ENCODE results near the gene TNFAIP8L2. TPM values are rescaled to one million over a fixed set of nuclear protein-coding genes. Genes with fewer than 3 reads are reported as not detected.
A peak's percentile ranks its signal among the peaks of the same experiment; 100 is the strongest.

TNFAIP8L2 gene
- total and polyA plus RNA-seq, 4 donors = 3.4 to 31.8 (median 19.0) TPM

- 95 to 100% methylated on average over 7 of the region's 7 CpGs for WGBS, 2 donors
- DNase-seq = no peak
- no peaks in the 10 kb centered on the region for H3K9me3 ChIP-seq (ENCODE audit: control insufficient read depth in 4 of 4, insufficient read depth in 3 of 4, low read length in 3 of 4)
- H3K4me3 ChIP-seq = no peak overlapping the region
- no peaks in the 10 kb centered on the region for H3K27me3 ChIP-seq (ENCODE audit: control insufficient read depth in 3 of 3, insufficient read depth in 3 of 3, low read length in 2 of 3)
- no peak for TF ChIP-seq CTCF (IDR thresholded peaks at IDR 0.05; ENCODE audit: control extremely low read depth, extremely low read depth)
- no peak overlapping the region for H3K27ac ChIP-seq (ENCODE audit: low read depth in 1 of 2, low read length in 1 of 2)
- no peak overlapping the region for H3K9ac ChIP-seq (ENCODE audit: insufficient read depth in 1 of 2, low read length in 2 of 2)
- peaks cover 0 to 43% (median 11%) of the 10 kb centered on the region in 4 donors for H3K36me3 ChIP-seq (ENCODE audit: control insufficient read depth in 4 of 4, insufficient read depth in 4 of 4, low read length in 4 of 4)
- ATAC-seq (ENCODE audit: insufficient read depth, low FRiP score) = no peak
- H3K4me1 ChIP-seq (ENCODE audit: control insufficient read depth in 5 of 5, insufficient read depth in 5 of 5, low read length in 5 of 5) = no peaks in the 10 kb centered on the region
These were observed 18.7 kb upstream of the TNFAIP8L2 start for GRCh38 chr1:151137789-151138188.

DNA sequence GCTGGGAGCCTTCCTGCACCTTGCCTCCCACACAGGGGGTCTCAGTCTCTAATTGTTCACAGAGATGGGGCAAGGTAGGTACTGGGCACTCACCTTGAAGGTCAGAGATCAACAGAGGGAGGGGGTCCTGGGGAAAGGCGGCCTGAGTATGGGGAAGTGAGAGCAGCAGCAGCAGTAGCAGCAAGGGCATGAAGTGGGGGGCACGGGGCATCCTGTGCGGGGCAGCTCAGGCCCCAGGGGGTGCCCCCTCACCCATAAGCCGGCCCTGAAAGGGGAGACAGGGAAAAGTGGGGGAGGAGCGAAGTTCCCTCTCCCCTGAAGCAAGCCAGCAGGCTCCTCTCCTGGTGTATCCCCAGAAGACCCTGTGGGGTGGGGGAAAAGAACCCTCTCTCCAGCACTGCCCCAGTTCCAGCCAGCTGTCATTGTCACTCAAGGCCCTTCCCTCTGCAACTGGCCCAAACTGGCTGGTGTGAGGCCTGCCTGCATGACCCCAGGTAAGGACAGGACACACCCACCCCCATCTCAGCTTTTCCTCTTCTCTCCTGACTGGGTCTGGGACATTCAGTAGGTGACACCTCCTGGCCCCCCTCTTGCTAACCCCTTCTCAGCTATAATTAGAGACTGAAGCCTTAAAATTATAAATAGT, 13.9 kb upstream of the TNFAIP8L2 start:
- no peak for TF ChIP-seq CTCF (IDR thresholded peaks at IDR 0.05; ENCODE audit: control extremely low read depth, extremely low read depth)
- no peak for ATAC-seq (ENCODE audit: insufficient read depth, low FRiP score)
- Histone ChIP-seq H3K9me3 (ENCODE audit: control insufficient read depth in 4 of 4, insufficient read depth in 3 of 4, low read length in 3 of 4) (no peaks in the 10 kb centered on the region), H3K36me3 (ENCODE audit: control insufficient read depth in 4 of 4, insufficient read depth in 4 of 4, low read length in 4 of 4) (peaks cover 0 to 13% (median 5%) of the 10 kb centered on the region in 4 donors), H3K9ac (ENCODE audit: insufficient read depth in 1 of 2, low read length in 2 of 2) (no peak overlapping the region), H3K27me3 (ENCODE audit: control insufficient read depth in 3 of 3, insufficient read depth in 3 of 3, low read length in 2 of 3) (no peaks in the 10 kb centered on the region), H3K4me1 (ENCODE audit: control insufficient read depth in 5 of 5, insufficient read depth in 5 of 5, low read length in 5 of 5) (peaks cover 7 to 32% (median 12%) of the 10 kb centered on the region in 5 donors), H3K4me3 (no peak overlapping the region), H3K27ac (ENCODE audit: low read depth in 1 of 2, low read length in 1 of 2) (peak overlapping the region in 1 of 2 donors; percentile 84)
- no peak for DNase-seq
- 89 to 90% methylated on average over 5 of the region's 5 CpGs for WGBS, 2 donors

DNA sequence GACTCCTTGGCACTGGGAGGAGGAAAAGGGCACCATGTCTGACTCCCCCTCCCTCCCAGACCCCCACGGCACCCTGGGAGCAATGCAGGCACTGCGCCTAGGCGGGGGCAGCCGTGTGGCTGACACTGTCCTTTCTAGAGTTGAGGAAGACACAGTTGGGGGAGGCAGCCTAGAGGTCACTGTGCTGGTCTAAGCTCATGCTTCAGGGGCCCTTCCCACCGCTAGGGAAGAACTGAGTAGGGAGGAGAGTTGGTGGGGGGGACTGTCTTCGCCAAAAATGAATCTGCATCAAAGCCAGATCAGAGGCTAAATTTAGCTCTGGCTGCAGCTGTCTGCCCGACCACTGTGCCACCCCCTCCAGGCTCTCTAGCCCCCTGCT, 13.4 kb upstream of the TNFAIP8L2 start:
- Histone ChIP-seq H3K9ac (ENCODE audit: insufficient read depth in 1 of 2, low read length in 2 of 2) (peak overlapping the region in 1 of 2 donors; percentile 30), H3K9me3 (ENCODE audit: control insufficient read depth in 4 of 4, insufficient read depth in 3 of 4, low read length in 3 of 4) (no peaks in the 10 kb centered on the region), H3K4me1 (ENCODE audit: control insufficient read depth in 5 of 5, insufficient read depth in 5 of 5, low read length in 5 of 5) (peaks cover 7 to 32% (median 12%) of the 10 kb centered on the region in 5 donors), H3K27me3 (ENCODE audit: control insufficient read depth in 3 of 3, insufficient read depth in 3 of 3, low read length in 2 of 3) (no peaks in the 10 kb centered on the region), H3K4me3 (no peak overlapping the region), H3K27ac (ENCODE audit: low read depth in 1 of 2, low read length in 1 of 2) (peak overlapping the region in 1 of 2 donors; percentile 84), H3K36me3 (ENCODE audit: control insufficient read depth in 4 of 4, insufficient read depth in 4 of 4, low read length in 4 of 4) (peaks cover 0 to 12% (median 5%) of the 10 kb centered on the region in 4 donors)
- 68 to 83% methylated on average over 7 of the region's 7 CpGs for WGBS, 2 donors
- peak in 1 of 3 donors; percentile 30 for DNase-seq
- no peak for ATAC-seq (ENCODE audit: insufficient read depth, low FRiP score)
- no peak for TF ChIP-seq CTCF (IDR thresholded peaks at IDR 0.05; ENCODE audit: control extremely low read depth, extremely low read depth)

All from lung (tissue), 12 donors.